H9 (cell line): ENCODE results near the gene GLB1L. TPM values are rescaled to one million over a fixed set of nuclear protein-coding genes. Genes with fewer than 3 reads are reported as not detected.

Source experiments
- DNase-seq: peaks from one replicate; pipeline ENCODE4 v3.0.0-alpha.2; 2017
- H2AFZ ChIP-seq: one replicate; pipeline ENCODE4 v1.6.1; 2013; ENCODE audit warnings: mild to moderate bottlenecking, low read length, control low read depth, moderate library complexity
- H2AK5ac ChIP-seq: 2 replicates; pipeline ENCODE4 v1.6.1; 2013; ENCODE audit warnings: low read length, control low read depth, mixed read lengths; ENCODE audit not compliant: insufficient read length
- H2BK120ac ChIP-seq: one replicate; pipeline ENCODE4 v1.6.1; 2013; ENCODE audit warnings: low read depth, mild to moderate bottlenecking, low read length, control low read depth, inconsistent platforms; ENCODE audit not compliant: poor library complexity, severe bottlenecking
- H2BK12ac ChIP-seq: 2 replicates; pipeline ENCODE4 v1.6.1; 2013; ENCODE audit warnings: low read length, control low read depth, mixed read lengths, low read depth; ENCODE audit not compliant: insufficient read length
- H2BK15ac ChIP-seq: 2 replicates; pipeline ENCODE4 v1.6.1; 2013; ENCODE audit warnings: low read depth, low read length, control low read depth
- H2BK20ac ChIP-seq: one replicate; pipeline ENCODE4 v1.6.1; 2013; ENCODE audit warnings: low read depth, mild to moderate bottlenecking, low read length, control low read depth, inconsistent platforms; ENCODE audit not compliant: poor library complexity, severe bottlenecking
- H2BK5ac ChIP-seq: 2 replicates; pipeline ENCODE4 v1.6.1; 2013; ENCODE audit warnings: low read length, control low read depth, mixed read lengths; ENCODE audit not compliant: insufficient read length
- H3K14ac ChIP-seq: 2 replicates; pipeline ENCODE4 v1.6.1; 2013; ENCODE audit warnings: low read length, control low read depth; ENCODE audit not compliant: insufficient read depth
- H3K18ac ChIP-seq: 2 replicates; pipeline ENCODE4 v1.6.1; 2013; ENCODE audit warnings: low read depth, mild to moderate bottlenecking, mixed read lengths, low read length, control low read depth; ENCODE audit not compliant: insufficient read length
- H3K23ac ChIP-seq: 2 replicates; pipeline ENCODE4 v1.6.1; 2013; ENCODE audit warnings: low read length, control low read depth, mixed read lengths, low read depth; ENCODE audit not compliant: insufficient read length
- H3K23me2 ChIP-seq: 2 replicates; pipeline ENCODE4 v1.6.1; 2013; ENCODE audit warnings: low read depth, mild to moderate bottlenecking, mixed read lengths, low read length, control low read depth; ENCODE audit not compliant: insufficient read length, poor library complexity, severe bottlenecking
- H3K27ac ChIP-seq: 2 replicates; pipeline ENCODE4 v1.5.1; 2013; ENCODE audit warnings: low read length, control low read depth, mixed read lengths, low read depth; ENCODE audit not compliant: insufficient read length
- H3K27me3 ChIP-seq: 2 replicates; pipeline ENCODE4 v1.6.1; 2013; ENCODE audit warnings: low read length, control low read depth, inconsistent platforms; ENCODE audit not compliant: insufficient read depth
- H3K4ac ChIP-seq: 2 replicates; pipeline ENCODE4 v1.6.1; 2013; ENCODE audit warnings: low read depth, mild to moderate bottlenecking, control low read depth, inconsistent platforms, low read length, moderate library complexity
- H3K4me1 ChIP-seq: 2 replicates; pipeline ENCODE4 v1.6.1; 2013; ENCODE audit warnings: low read length, control low read depth, inconsistent platforms; ENCODE audit not compliant: insufficient read depth
- H3K4me2 ChIP-seq: 2 replicates; pipeline ENCODE4 v1.6.1; 2013; ENCODE audit warnings: low read length, control low read depth, mixed read lengths; ENCODE audit not compliant: insufficient read length, insufficient read depth
- H3K56ac ChIP-seq: 2 replicates; pipeline ENCODE4 v1.6.1; 2013; ENCODE audit warnings: low read depth, mild to moderate bottlenecking, mixed read lengths, low read length, control low read depth; ENCODE audit not compliant: insufficient read length
- H3K79me1 ChIP-seq: 2 replicates; pipeline ENCODE4 v1.6.1; 2013; ENCODE audit warnings: low read depth, mild to moderate bottlenecking, moderate library complexity, low read length, control low read depth, inconsistent platforms; ENCODE audit not compliant: insufficient read depth, poor library complexity, severe bottlenecking
- H3K79me2 ChIP-seq: 2 replicates; pipeline ENCODE4 v1.6.1; 2013; ENCODE audit warnings: low read length, control low read depth, inconsistent platforms; ENCODE audit not compliant: insufficient read depth
- H3K9ac ChIP-seq: 2 replicates; pipeline ENCODE4 v1.6.1; 2013; ENCODE audit warnings: low read length, control low read depth, mixed read lengths; ENCODE audit not compliant: insufficient read length; ENCODE audit errors: extremely low read depth
- H3K9me3 ChIP-seq: one replicate; pipeline ENCODE4 v1.6.1; 2013; ENCODE audit warnings: low read depth, low read length, inconsistent platforms; ENCODE audit not compliant: control insufficient read depth
- H3T11ph ChIP-seq: one replicate; pipeline ENCODE4 v1.6.1; 2013; ENCODE audit warnings: mild to moderate bottlenecking, low read length, control low read depth, inconsistent platforms
- H4K20me1 ChIP-seq: one replicate; pipeline ENCODE4 v1.6.1; 2013; ENCODE audit not compliant: control insufficient read depth, insufficient read length, insufficient read depth
- H4K5ac ChIP-seq: 2 replicates; pipeline ENCODE4 v1.6.1; 2013; ENCODE audit warnings: low read depth, mild to moderate bottlenecking, mixed read lengths, low read length, control low read depth; ENCODE audit not compliant: insufficient read length
- H4K8ac ChIP-seq: replicated peaks from 2 replicates; pipeline ENCODE4 v1.6.1; 2013; ENCODE audit warnings: low read length, control low read depth, mixed read lengths, low read depth; ENCODE audit not compliant: insufficient read length
- H4K91ac ChIP-seq: 2 replicates; pipeline ENCODE4 v1.6.1; 2013; ENCODE audit warnings: low read depth, mild to moderate bottlenecking, moderate library complexity, mixed read lengths, low read length, control low read depth; ENCODE audit not compliant: insufficient read length
- H3K27ac Mint-ChIP-seq, 3 experiments: 2 replicates in 2 of 3; 3 replicates in 1 of 3; pipeline ENCODE4 v1.8.0; 2020 to 2021; ENCODE audit warnings: mixed read lengths in 3 of 3, mild to moderate bottlenecking in 1 of 3, moderate library complexity in 1 of 3
- H3K27me3 Mint-ChIP-seq: 2 replicates; pipeline ENCODE4 v1.8.0; 2021; ENCODE audit warnings: low read depth, mild to moderate bottlenecking, moderate library complexity, mixed read lengths
- H3K36me3 Mint-ChIP-seq, 3 experiments: 2 replicates in 2 of 3; 3 replicates in 1 of 3; pipeline ENCODE4 v1.8.0; 2020 to 2021; ENCODE audit warnings: low read depth in 3 of 3, mixed read lengths in 3 of 3; ENCODE audit not compliant: insufficient read depth in 1 of 3
- H3K4me1 Mint-ChIP-seq, 2 experiments: 2 replicates each; pipeline ENCODE4 v1.8.0; 2020; ENCODE audit warnings: mixed read lengths in 2 of 2
- H3K4me3 Mint-ChIP-seq, 2 experiments: 2 replicates in 1 of 2; 3 replicates in 1 of 2; pipeline ENCODE4 v1.8.0; 2020 to 2021; ENCODE audit warnings: mild to moderate bottlenecking in 2 of 2, mixed read lengths in 2 of 2, moderate library complexity in 1 of 2
- H3K9me3 Mint-ChIP-seq, 2 experiments: 2 replicates in 1 of 2; 3 replicates in 1 of 2; pipeline ENCODE4 v1.8.0; 2020; ENCODE audit warnings: mild to moderate bottlenecking in 2 of 2, mixed read lengths in 2 of 2, moderate library complexity in 1 of 2
- CTCF ChIP-seq: fragments of 200-600 bp; sonication (generic); conservative IDR thresholded peaks from 3 replicates; pipeline ENCODE4 v1.8.0; 2021; ENCODE audit warnings: antibody characterized with exemption, mild to moderate bottlenecking
- WGBS: extraction: QIAGEN DNeasy Blood & Tissue Kit; methylation state at CpG from one replicate; pipeline ENCODE4 v1.1.7; 2013; ENCODE audit warnings: missing lambda C conversion rate, low lambda C conversion rate, mixed read lengths; ENCODE audit not compliant: insufficient read length; ENCODE audit errors: extremely low coverage; 5-methylcytosine and 5-hydroxymethylcytosine counted together
- total RNA-seq: library from RNA; stranded (reverse); gene quantifications from 2 replicates; pipeline ENCODE4 v1.2.1, GENCODE V29; 2021

GLB1L gene
- total RNA-seq, 1 experiment from 2014 or later = 6.5 TPM

GRCh38 chr2:219270055-219270372 lies 24.8 kb upstream of the GLB1L start:
- H3K23me2 ChIP-seq = no peaks in the 10 kb centered on the region
- no peak overlapping the region for H3T11ph ChIP-seq
- H3K4me2 ChIP-seq = no peak overlapping the region
- no peaks in the 10 kb centered on the region for H3K27me3 ChIP-seq
- no peak overlapping the region for H3K9ac ChIP-seq
- no peak overlapping the region for H4K8ac ChIP-seq
- no peaks in the 10 kb centered on the region for H3K79me2 ChIP-seq
- H4K5ac ChIP-seq = no peak overlapping the region
- WGBS = no CpG with 5 or more reads among the region's 5 CpGs
- H2BK15ac ChIP-seq = no peak overlapping the region
- H3K9me3 ChIP-seq = no peaks in the 10 kb centered on the region
- H3K56ac ChIP-seq = no peak overlapping the region
- Mint-ChIP-seq H3K27ac (no peak overlapping the region), H3K9me3 (no peaks in the 10 kb centered on the region), H3K4me3 (no peak overlapping the region), H3K27me3 (peaks cover 39% of the 10 kb centered on the region), H3K36me3 (no peaks in the 10 kb centered on the region), H3K4me1 (peaks cover 12 to 17% of the 10 kb centered on the region in 2 experiments)
- H2BK12ac ChIP-seq = no peak overlapping the region
- H2AFZ ChIP-seq = no peak overlapping the region
- no peak overlapping the region for H3K4ac ChIP-seq
- no peak overlapping the region for H3K23ac ChIP-seq
- H3K14ac ChIP-seq = no peak overlapping the region
- no peaks in the 10 kb centered on the region for H3K79me1 ChIP-seq
- peaks cover 4% of the 10 kb centered on the region; the same call in 1 of the 2 replicates for H3K4me1 ChIP-seq
- H3K18ac ChIP-seq = no peak overlapping the region
- TF ChIP-seq CTCF = no peak
- no peak overlapping the region for H3K27ac ChIP-seq
- H2BK20ac ChIP-seq = no peak overlapping the region
- H2BK120ac ChIP-seq = no peak overlapping the region
- H4K91ac ChIP-seq = no peak overlapping the region
- no peak overlapping the region for H2BK5ac ChIP-seq
- DNase-seq = no peak
- no peaks in the 10 kb centered on the region for H4K20me1 ChIP-seq
- no peak overlapping the region for H2AK5ac ChIP-seq
